GM18907 (cell line): ENCODE measurements around the gene WDR31.
A peak's percentile ranks its signal among the peaks of the same experiment; 100 is the strongest.
"Not testable (repeated sequence)": the region's sequence is repeated elsewhere in the genome, so short reads cannot be mapped to it uniquely, and the experiment has no call there.

Experiments used
- ATAC-seq: cut with Tn5 transposase; IDR thresholded peaks from one replicate; pipeline ENCODE4 v1.9.1; 2021; ENCODE audit warnings: mild to moderate bottlenecking, moderate library complexity; ENCODE audit not compliant: unreplicated experiment

Gene WDR31

DNA sequence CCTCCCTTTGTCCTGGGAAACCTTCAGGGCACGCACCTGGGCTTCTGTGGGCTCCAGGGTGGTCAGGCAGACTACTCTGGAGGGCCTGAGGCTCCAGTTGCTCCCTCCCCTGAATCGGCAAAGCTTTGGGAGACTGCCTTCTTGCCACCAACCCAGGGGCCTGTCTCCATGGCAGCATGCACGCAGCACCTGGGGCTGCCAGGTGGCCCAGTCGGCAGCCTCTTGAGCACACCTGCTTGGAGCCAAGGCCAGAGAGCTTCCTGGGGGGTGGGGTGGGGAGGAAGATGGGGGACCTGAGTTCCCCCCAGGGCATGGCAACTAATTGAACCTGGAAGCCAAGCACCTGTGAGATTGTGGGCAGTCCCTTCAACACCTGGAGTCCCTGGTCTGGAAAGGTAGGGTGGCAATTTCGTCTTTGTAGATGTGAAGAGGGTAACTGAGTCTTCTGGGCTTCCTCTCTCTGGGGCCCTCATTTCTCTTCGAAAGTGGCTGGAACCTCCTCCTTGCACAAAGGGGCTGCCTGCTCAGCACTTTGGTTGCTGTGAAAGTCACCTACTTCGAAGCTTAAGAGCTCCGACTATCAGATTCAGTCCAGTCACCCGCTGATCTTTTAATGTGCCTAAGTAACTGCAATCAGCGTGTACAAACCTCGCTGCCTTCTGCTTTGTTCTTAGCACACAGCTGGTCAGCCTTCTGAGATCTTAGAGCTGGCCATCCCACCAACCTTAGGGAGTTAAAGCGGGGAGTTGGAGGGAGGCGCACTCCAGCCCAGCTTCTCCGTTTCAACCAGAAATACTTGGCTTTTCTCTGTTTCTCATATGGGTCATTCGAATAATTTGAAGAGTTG is 40.9 kb downstream of the WDR31 start:
- no peak for ATAC-seq

DNA sequence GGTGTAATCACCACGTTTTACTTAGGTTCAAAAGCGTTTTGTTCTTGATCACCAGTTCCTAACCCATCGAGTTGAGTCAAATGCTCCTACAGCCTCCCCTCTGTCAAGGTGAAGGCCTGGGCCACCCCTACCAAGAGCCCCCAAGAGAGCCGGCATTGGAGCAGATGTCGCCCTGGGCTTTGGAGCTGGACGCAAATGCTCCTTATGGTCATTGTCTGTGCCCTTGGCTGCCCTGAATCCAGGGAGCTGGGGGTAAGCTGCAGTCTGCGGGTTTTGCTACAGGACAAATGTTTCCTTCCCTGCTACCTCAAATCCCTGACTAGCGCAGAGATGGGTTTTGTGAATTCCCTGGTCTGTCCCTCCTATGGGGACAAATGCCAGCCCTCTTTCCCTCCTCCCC is 41.8 kb downstream of the WDR31 start:
- ATAC-seq = no peak

DNA sequence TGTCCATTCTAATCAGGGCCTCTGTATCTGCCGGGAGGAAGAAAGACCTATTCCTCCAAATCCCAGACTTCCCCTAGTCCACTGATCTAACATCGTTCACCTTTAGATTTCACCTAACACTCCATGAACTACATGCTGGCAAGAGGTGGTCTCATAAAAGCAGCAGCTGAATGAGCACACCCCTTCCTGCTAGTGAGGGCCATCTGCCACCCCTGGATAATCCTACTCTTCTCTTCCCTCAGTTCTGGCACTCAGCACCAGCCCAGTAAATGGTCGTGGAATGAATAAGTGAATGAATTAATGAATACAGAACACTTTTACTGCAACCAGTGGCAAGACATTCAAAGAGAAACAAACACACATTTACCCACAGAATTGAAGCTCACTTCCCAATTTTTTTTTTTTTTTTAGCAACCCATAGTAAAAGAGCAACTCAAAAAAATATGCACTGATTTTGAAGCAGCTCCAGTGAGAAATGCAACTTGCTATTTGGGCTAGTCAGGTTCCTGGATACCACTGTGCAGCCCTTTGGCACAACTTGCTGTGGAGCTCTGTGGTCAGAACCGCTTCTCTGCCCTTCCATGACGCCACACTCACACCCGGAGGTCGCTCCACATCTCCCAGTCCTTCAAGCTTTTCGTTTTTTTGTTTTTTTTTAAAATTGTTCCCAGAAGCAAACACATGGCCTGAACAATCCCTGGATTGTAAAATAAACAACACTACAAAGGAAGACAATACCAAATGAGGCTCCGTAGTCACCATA is 43.1 kb downstream of the WDR31 start:
- ATAC-seq = no peak

DNA sequence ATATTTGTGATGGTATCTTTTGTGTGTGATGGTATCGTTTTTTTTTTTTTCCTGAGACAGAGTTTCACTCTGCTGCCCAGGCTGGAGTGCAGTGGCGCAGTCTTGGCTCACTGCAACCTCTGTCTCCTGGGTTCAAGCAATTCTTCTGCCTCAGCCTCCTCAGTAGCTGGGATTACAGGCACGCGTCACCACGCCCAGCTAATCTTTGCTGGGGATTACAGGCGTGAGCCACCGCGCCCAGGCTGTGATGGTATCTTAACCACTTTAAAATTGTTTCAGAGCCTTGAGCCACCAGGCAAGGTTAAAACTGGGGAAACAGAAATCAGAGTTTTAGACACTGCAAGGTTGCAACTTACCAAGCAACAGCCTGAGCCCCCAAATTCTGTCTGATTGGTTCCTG is 43.8 kb downstream of the WDR31 start:
- ATAC-seq = not testable (repeated sequence)

DNA sequence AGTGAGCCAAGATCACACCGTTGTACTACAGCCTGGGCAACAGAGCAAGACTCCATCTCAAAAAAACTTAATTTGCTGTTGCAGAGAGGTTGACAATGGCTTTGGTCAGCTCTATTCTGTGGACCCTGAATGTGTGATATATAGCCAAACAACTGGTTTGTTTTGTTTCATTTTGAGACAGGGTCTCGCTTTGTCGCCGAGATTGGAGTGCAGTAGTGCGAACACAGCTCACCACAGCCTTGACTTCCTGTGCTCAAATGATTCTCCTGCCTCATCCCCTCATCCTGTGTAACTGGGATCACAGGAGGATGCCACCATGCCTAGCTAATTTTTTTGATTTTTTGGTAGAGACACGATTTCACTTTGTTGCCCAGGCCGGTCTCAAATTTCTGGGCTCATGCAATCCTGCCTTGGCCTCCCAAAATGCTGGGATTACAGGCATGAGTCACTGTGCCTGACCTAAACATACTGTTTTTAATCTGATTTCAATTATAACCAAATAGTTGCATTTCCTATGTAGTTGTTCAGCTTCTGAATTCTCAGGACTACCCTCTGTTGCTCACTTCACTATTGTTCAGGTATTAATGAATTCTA is 46.7 kb downstream of the WDR31 start:
- no peak for ATAC-seq

DNA sequence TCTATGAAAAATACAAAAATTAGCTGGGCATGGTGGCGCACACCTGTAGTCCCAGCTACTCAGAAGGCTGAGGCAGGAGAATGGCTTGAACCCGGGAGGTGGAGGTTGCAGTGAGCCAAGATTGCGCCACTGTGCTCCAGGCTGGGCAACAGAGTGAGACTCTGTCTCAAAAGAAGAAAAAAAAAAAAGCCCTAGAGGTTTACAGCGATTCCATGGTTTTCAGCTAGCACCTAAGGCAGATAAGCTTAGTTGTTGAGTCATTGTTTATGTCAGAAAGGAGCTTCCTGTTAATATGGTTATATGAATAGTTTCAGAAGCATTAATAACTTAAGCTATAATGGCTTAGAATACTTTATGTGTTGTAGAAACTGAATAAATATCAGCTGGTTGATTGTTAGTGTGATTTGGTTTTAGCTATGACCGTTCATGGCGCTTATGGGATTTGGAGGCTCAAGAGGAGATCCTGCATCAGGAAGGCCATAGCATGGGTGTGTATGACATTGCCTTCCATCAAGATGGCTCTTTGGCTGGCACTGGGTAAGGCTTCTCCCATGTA is 49.9 kb downstream of the WDR31 start:
- ATAC-seq = no peak

DNA sequence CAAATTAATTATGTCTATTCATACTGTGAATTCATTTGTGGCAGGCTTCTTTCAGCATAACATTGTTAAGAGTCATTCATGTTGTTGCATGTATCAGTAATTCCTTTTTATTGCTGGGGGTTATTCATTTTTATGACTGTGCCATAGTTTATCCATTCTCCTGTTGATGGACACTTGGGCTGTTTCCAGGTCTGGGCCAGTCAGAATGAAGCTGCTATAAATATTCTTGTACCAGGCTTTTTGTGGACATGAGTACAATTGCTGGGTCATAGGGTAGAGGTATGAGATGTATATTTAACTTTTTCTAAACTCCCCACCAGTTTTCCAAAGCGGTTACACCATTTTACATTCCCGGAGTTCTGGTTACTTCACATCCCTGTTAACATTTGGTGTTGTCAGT is 51.0 kb downstream of the WDR31 start:
- ATAC-seq = no peak

DNA sequence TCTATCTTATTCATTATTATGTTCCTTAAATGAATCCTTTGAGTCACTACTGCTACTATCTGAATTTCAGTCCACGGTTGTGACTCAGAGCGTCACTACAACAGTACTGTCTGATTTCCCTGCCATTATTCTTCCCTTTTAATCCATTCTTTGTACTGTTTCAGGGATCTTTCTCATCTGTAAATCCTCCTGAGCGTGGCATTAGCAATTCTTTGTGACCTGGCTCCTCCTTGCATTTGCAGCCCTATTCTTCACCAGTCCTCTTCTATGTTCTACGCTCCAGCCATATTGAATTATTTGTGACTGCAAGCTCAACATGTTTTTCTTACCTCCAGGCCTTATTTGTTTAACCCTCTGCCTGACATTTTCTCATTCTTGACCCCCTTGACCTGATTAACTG is 58.7 kb downstream of the WDR31 start:
- no peak for ATAC-seq

DNA sequence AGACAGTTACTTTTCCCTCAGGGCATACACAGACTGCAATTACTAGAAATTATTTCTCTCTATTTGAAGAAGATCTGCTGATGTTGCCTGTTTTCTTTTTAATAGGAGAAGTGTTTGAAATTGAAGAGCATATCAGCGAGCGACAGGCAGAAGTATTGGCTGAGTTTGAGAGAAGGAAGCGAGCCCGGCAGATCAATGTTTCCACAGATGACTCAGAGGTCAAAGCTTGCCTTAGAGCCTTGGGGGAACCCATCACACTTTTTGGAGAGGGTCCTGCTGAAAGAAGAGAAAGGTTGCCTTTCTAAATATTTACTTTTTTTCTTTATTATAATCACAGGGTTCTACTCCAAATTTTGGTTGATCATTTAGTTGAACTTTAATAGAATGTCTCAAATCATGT is 61.2 kb downstream of the WDR31 start:
- ATAC-seq = no peak

DNA sequence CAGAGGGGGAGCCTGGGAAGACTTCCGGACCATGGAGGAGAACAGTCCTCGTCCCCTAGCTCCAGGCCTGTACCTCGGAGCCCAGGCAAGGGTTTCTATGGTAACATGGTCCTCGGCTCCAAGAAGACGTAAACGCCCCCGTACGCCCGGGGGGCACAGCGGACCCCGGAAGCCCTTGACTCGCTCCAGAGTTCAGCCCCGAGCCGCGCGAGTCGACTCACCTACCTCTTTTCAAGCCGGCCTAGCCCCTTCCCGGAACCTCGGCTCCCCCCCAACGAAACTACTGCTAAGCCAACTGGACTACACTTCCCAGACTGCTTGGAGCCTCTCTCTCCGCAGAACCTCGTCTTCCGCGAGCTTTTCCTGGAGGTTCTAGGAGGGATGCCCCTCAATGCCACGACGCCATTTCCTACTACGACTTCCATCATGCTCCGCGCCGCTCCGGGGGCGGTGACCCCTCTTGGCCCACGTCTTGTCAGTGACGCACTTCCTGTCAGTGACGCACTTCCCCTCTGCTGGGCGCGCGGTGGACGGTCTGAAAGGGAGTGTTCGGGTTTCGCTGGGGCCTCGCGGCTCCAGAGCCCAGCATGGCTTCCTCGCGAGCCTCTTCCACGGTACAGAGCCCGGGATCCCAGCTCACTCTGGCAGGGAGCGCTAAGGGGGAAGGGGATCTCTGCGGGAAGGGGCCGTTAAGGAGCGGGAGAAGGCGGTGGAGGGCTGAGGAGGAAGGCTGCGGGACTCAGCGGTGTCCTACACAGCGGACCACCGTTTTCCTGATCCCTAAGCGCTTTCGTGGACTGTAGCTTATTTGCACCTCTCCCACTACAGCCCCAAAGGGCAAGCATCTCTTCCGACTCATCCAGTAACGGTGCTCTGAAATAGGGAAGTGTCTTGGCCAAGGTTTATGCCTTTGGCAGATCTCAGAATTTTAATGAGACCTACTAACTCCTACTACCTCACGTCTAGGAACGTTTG is 64.6 kb downstream of the WDR31 start, which contains the start of the genes CDC26 and PRPF4:
TSS of gene CDC26 (minus strand) at position 416 of the 975 bp plus-strand sequence. CDS start 3,065 bp downstream, outside the sequence.
TSS of gene PRPF4 (plus strand) at position 502 of the 975 bp plus-strand sequence. CDS start at position 588, 86 bp downstream.
- ATAC-seq = peak; percentile 98

DNA sequence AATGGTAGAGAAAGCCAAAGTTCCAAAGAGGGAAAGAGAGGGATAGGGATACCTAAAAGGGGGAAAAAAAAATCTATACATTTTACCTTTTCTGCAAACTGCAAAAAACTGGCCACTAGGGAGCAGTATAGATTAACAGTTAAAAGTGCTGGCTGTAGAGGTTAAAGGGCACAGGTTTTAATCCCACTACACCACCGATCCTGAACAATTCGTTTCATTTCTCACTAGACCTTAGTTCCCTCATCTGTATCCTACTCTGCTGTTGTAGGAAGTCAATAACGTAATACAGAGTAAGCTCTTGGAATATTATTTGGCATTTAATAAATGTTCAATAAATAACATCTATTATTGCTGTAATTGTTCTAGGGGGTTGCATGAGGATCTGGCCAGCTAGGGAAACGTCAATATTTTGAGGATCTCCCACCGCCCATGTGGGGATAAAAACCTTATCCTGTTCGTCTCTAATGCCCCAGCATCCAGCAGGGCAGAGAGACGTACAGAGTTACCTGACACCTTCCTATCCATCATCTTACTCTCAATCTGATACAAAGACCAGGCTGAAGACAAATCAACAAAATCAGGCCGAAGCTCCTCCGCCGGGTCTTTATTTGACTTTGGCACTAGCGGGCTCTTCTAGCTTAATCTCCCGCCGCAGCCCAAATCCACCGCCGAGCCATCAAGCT is 65.5 kb downstream of the WDR31 start:
- peak; percentile 14 for ATAC-seq

DNA sequence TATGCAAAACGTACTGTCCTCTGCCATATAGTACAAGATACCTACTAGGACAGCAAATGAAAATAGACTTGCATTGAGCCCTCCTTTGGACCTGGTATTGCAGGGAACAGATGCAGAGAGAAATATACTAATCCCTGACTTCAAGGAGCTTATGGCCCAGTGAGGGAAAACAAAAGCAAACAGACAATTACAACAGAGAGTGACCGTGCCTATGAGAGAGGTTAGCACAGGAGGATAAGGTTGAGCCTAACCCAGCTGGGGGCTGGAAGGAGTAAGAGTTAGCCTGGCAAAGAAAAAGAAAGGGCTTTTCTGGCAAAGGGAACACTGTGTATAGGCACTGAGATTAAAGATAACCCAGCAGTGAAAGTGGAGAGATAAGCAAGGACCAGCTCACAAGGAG is 70.2 kb downstream of the WDR31 start:
- ATAC-seq = no peak

DNA sequence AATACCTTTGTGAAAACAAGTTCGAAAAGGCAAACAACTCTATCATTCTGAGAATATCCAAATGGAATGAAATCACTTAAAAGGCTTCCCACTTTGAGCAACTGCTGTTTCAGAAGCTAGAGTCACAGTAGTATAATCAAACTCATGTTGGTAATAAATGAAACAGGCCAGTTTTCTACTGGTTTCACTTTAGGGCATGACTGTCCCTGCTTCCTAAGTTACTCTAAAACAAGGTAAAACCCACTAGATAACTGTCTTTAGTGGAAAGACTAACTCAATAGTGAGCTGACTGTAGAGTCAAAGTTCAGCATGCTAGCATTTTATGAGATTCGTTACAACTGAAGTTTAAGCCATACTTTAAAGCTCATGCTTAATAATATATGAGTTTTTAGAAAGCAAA is 70.7 kb downstream of the WDR31 start:
- ATAC-seq = no peak

DNA sequence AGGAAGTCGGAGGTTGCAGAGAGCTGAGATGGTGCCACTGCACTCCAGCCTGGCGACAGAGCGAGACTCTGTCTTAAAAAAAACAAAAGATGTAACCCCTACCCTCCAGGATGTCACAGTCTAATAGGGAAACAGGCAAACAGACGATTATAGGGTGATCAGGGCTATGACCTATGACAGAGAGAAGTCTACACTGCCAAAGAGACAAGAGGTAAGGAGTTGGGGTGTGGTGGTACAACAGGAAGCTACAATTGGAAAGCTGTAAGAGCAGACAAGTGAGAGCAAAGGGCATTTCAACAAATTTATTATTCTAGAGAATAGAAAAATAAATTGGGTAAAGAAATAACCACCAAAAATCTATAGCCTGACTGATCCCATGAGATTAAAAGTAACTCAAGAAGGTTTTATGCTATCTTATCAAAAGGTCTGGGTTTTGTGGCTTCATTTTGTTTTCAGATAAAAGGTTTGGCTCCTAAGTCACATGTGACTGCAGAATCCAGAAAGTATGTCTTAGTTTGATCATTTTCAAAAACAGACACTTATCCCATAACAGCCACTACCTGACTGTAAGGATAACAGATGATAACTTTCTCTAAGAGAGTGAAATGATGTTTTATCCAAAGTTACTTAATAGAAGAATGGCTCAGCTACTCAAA is 72.0 kb downstream of the WDR31 start:
- ATAC-seq = no peak

DNA sequence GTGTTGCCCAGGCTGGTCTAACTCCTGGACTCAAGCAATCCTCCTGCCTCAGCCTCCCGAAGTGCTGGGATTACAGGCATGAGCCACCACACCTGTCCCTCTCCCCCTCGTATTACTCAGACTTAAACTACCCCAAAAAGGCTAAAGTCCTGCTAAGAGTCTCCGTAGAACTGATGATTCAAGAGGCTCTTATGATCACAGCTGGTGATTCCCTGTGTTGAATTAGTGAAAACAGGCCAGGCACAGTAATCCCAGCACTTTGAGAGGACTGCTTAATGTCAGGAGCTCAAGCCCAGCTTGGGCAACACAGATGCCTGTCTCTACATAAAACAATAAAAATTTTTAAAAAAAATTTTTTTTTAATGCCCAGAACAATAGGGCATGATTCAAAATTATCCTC is 73.9 kb downstream of the WDR31 start:
- no peak for ATAC-seq
